Amniotic epithelial cell (primary cell): ENCODE data around the gene VWA8.
"Not testable (repeated sequence)": the region's sequence is repeated elsewhere in the genome, so short reads cannot be mapped to it uniquely, and the experiment has no call there.

Source experiments
- DNase-seq: peaks from one replicate; pipeline ENCODE4 v3.0.0-alpha.2; 2010; ENCODE audit warnings: low read depth

The VWA8 gene

GRCh38 chr13:41557719-41558118, 403.2 kb downstream of the VWA8 start:
- DNase-seq = no peak

GRCh38 chr13:41554626-41555386, 406.1 kb downstream of the VWA8 start:
- DNase-seq = no peak

GRCh38 chr13:41554180-41554579, 406.7 kb downstream of the VWA8 start:
- no peak for DNase-seq

GRCh38 chr13:41552031-41552430, 408.9 kb downstream of the VWA8 start:
- DNase-seq = no peak

- DNase-seq = no peak
Measured at GRCh38 chr13:41550276-41550675, 410.6 kb downstream of the VWA8 start.

- no peak for DNase-seq
Measured at GRCh38 chr13:41549491-41549890, 411.4 kb downstream of the VWA8 start.

- DNase-seq = no peak
Measured at GRCh38 chr13:41548910-41549309, 412.0 kb downstream of the VWA8 start.

- no peak for DNase-seq
Measured at GRCh38 chr13:41548031-41548430, 412.9 kb downstream of the VWA8 start.

- DNase-seq = no peak
Measured at GRCh38 chr13:41547251-41548000, 413.5 kb downstream of the VWA8 start.

GRCh38 chr13:41546372-41547190, 414.3 kb downstream of the VWA8 start:
- peak; percentile 90 for DNase-seq

- no peak for DNase-seq
Measured at GRCh38 chr13:41545432-41545707, 415.5 kb downstream of the VWA8 start.

GRCh38 chr13:41543664-41544300, 417.1 kb downstream of the VWA8 start:
- DNase-seq = no peak

GRCh38 chr13:41542799-41543198, 418.1 kb downstream of the VWA8 start:
- DNase-seq = not testable (repeated sequence)

GRCh38 chr13:41542281-41542680, 418.6 kb downstream of the VWA8 start:
- no peak for DNase-seq

- no peak for DNase-seq
Measured at GRCh38 chr13:41541142-41541938, 419.6 kb downstream of the VWA8 start.

GRCh38 chr13:41540240-41540639, 420.7 kb downstream of the VWA8 start:
- DNase-seq = not testable (repeated sequence)

- DNase-seq = peak; percentile 19
Measured at GRCh38 chr13:41533266-41534052, 427.4 kb downstream of the VWA8 start.

GRCh38 chr13:41528021-41528420, 432.9 kb downstream of the VWA8 start:
- DNase-seq = no peak

GRCh38 chr13:41520660-41521630, 440.0 kb downstream of the VWA8 start:
- DNase-seq = no peak
